Astrocyte (in vitro differentiated cells and primary cell): Measurements from ENCODE around the gene CCDC40. TPM values are rescaled to one million over a fixed set of nuclear protein-coding genes. Genes with fewer than 3 reads are reported as not detected.
A peak's percentile ranks its signal among the peaks of the same experiment; 100 is the strongest.

Experiments used
- DNase-seq: peaks from one replicate; pipeline ENCODE4 v3.0.0-alpha.2; 2010; ENCODE audit warnings: low read depth
- FAIRE-seq: peaks from 2 replicates; lab custom pipeline; 2011; peaks lifted over from hg19 to GRCh38; lab: Jason Lieb, UNC
- H2AFZ ChIP-seq: 2 replicates; pipeline ENCODE4 v1.6.0; 2012; ENCODE audit warnings: low read depth, low read length, inconsistent platforms
- H3K27ac ChIP-seq: 2 replicates; pipeline ENCODE4 v1.5.1; 2011; ENCODE audit warnings: low read depth, low read length, inconsistent platforms
- H3K27me3 ChIP-seq: 2 replicates; pipeline ENCODE4 v1.6.0; 2011; ENCODE audit warnings: low read length, inconsistent platforms; ENCODE audit not compliant: insufficient read depth
- H3K36me3 ChIP-seq: 2 replicates; pipeline ENCODE4 v1.5.1; 2011; ENCODE audit warnings: low read length, inconsistent platforms; ENCODE audit not compliant: insufficient read depth
- H3K4me1 ChIP-seq: 2 replicates; pipeline ENCODE4 v1.5.1; 2011; ENCODE audit warnings: low read length, inconsistent platforms; ENCODE audit not compliant: insufficient read depth
- H3K4me2 ChIP-seq: 2 replicates; pipeline ENCODE4 v1.6.0; 2012; ENCODE audit warnings: low read length, inconsistent platforms
- H3K4me3 ChIP-seq: 2 replicates; pipeline ENCODE4 v1.5.1; 2011; ENCODE audit warnings: low read depth, mild to moderate bottlenecking, low read length, inconsistent platforms; ENCODE audit not compliant: insufficient read depth
- H3K79me2 ChIP-seq: 2 replicates; pipeline ENCODE4 v1.6.0; 2012; ENCODE audit warnings: mild to moderate bottlenecking, low read length, inconsistent platforms; ENCODE audit not compliant: insufficient read depth
- H3K9ac ChIP-seq: 2 replicates; pipeline ENCODE4 v1.6.0; 2012; ENCODE audit warnings: mild to moderate bottlenecking, low read length, inconsistent platforms
- H3K9me3 ChIP-seq: 2 replicates; pipeline ENCODE4 v1.5.1; 2012; ENCODE audit warnings: low read depth, mild to moderate bottlenecking, low read length, inconsistent platforms; ENCODE audit not compliant: insufficient read depth
- H4K20me1 ChIP-seq: 2 replicates; pipeline ENCODE4 v1.6.0; 2012; ENCODE audit warnings: low read length, inconsistent platforms; ENCODE audit not compliant: insufficient read depth
- H3K27ac Mint-ChIP-seq: one replicate; pipeline ENCODE4 v1.8.0; 2021; ENCODE audit warnings: mild to moderate bottlenecking, mixed read lengths; ENCODE audit not compliant: unreplicated experiment
- H3K27me3 Mint-ChIP-seq: one replicate; pipeline ENCODE4 v1.8.0; 2021; ENCODE audit warnings: low read depth, mixed read lengths; ENCODE audit not compliant: unreplicated experiment
- H3K36me3 Mint-ChIP-seq: one replicate; pipeline ENCODE4 v1.8.0; 2021; ENCODE audit warnings: low read depth, mixed read lengths; ENCODE audit not compliant: unreplicated experiment
- H3K4me1 Mint-ChIP-seq: one replicate; pipeline ENCODE4 v1.8.0; 2021; ENCODE audit warnings: low read depth, mixed read lengths; ENCODE audit not compliant: unreplicated experiment
- H3K4me3 Mint-ChIP-seq: one replicate; pipeline ENCODE4 v1.8.0; 2021; ENCODE audit warnings: mild to moderate bottlenecking, moderate library complexity, mixed read lengths; ENCODE audit not compliant: unreplicated experiment
- H3K9me3 Mint-ChIP-seq: one replicate; pipeline ENCODE4 v1.8.0; 2021; ENCODE audit warnings: mild to moderate bottlenecking, mixed read lengths; ENCODE audit not compliant: unreplicated experiment
- EZH2 ChIP-seq: IDR thresholded peaks from 2 replicates; pipeline ENCODE4 v1.6.1; 2012; ENCODE audit warnings: mild to moderate bottlenecking, low read length, inconsistent platforms; ENCODE audit not compliant: insufficient read depth
- total RNA-seq: library from RNA; stranded (reverse); gene quantifications from 2 replicates; pipeline ENCODE4 v1.2.1, GENCODE V29; 2021
- TF ChIP-seq, protein P1 (sequence below): IDR thresholded peaks from 2 replicates; pipeline ENCODE4 v1.5.1; 2011; ENCODE audit warnings: low read depth, mild to moderate bottlenecking, inconsistent platforms, low read length, moderate library complexity; ENCODE audit not compliant: insufficient read depth

The CCDC40 gene
- total RNA-seq, 1 donor from 2014 or later, result 7.0 TPM

DNA sequence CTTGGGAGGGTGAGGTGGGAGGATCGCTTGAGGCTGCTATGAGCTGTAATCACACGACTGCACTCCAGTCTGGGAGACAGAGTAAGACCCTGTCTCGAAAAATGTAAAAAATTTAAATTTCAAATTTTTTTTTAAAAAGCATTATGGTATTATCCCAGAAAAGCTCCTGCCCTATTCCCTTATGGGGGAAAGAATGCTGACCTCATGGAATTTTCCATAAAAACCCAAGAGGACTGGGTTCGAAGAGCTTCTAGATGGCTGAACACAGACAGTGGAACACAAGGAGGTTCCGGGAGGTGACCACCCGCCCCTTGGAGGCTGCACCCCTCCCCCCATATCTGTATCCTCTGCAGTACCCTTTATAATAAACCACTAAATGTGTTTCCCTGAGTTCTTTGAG is 106.5 kb downstream of the CCDC40 start:
- H3K27me3 Mint-ChIP-seq, result no peaks in the 10 kb centered on the region
- Histone ChIP-seq H3K79me2 (peaks cover 54% of the 10 kb centered on the region), H3K4me1 (peaks cover 15% of the 10 kb centered on the region), H3K27ac (no peak overlapping the region), H3K27me3 (no peaks in the 10 kb centered on the region), H3K4me3 (no peak overlapping the region), H3K4me2 (no peak overlapping the region), H3K9me3 (no peaks in the 10 kb centered on the region), H2AFZ (no peak overlapping the region), H3K36me3 (peaks cover 51% of the 10 kb centered on the region), H4K20me1 (peaks cover 67% of the 10 kb centered on the region), H3K9ac (no peak overlapping the region)
- peaks cover 16% of the 10 kb centered on the region for H3K36me3 Mint-ChIP-seq
- FAIRE-seq (no peak), DNase-seq (no peak)
- TF ChIP-seq, protein P1, sequence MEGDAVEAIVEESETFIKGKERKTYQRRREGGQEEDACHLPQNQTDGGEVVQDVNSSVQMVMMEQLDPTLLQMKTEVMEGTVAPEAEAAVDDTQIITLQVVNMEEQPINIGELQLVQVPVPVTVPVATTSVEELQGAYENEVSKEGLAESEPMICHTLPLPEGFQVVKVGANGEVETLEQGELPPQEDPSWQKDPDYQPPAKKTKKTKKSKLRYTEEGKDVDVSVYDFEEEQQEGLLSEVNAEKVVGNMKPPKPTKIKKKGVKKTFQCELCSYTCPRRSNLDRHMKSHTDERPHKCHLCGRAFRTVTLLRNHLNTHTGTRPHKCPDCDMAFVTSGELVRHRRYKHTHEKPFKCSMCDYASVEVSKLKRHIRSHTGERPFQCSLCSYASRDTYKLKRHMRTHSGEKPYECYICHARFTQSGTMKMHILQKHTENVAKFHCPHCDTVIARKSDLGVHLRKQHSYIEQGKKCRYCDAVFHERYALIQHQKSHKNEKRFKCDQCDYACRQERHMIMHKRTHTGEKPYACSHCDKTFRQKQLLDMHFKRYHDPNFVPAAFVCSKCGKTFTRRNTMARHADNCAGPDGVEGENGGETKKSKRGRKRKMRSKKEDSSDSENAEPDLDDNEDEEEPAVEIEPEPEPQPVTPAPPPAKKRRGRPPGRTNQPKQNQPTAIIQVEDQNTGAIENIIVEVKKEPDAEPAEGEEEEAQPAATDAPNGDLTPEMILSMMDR, result no peak
- no peak for TF ChIP-seq EZH2
- H3K4me1 Mint-ChIP-seq, result peaks cover 15% of the 10 kb centered on the region
- H3K9me3 Mint-ChIP-seq, result no peaks in the 10 kb centered on the region
- no peak overlapping the region for H3K27ac Mint-ChIP-seq
- H3K4me3 Mint-ChIP-seq, result no peak overlapping the region

DNA sequence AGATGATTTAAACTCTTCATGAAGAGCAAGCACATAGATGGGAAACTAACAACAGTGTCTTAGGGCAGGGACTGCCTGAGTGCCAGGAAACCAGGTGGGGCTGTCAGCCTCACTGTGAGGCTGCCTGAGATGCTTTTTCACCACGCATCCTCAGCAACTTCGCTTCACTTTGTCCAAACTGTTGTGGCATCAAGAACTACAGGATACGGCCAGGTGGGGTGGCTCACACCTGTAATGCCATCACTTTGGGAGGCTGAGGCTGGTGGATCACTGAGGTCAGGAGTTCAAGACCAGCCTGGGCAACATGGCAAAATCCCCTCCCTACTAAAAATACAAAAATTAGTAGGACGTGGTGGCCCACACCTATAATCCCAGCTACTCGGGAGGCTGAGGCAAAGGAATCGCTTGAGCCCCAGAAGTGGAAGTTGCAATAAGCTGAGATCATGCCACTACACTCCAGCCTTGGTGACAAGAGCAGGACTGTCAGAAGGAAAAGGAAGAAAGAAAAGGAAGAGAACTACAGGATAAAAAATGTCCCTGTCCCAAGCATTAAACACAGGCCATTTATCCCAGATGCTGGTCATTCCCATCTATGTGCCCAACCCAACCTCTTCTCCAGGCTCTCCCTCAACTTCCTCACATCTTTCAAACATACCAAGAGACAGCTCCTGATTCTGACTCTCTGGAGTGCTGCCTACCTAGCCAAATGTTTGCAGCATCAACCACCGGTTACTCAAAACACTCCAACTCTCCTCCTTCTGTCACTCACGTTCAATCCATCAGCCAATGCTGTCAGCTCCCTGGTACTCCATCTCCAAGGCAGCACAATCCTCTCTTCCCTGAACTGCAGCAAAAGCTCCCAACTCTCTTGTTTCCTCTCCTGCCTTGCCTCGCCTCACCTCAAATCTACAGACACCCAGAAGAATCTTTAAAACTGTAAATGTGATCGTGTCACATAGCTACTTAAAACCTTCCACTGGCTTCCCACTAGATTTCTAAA is 108.9 kb downstream of the CCDC40 start:
- Histone ChIP-seq H3K27me3 (no peaks in the 10 kb centered on the region), H3K4me3 (peak overlapping the region; percentile 79), H3K79me2 (peaks cover 59% of the 10 kb centered on the region), H3K9ac (peak overlapping the region; percentile 94), H4K20me1 (peaks cover 51% of the 10 kb centered on the region), H3K9me3 (no peaks in the 10 kb centered on the region), H3K4me1 (peaks cover 15% of the 10 kb centered on the region), H2AFZ (no peak overlapping the region), H3K27ac (peak overlapping the region; percentile 15), H3K4me2 (peak overlapping the region; percentile 99), H3K36me3 (peaks cover 30% of the 10 kb centered on the region)
- H3K27ac Mint-ChIP-seq, result peak overlapping the region; percentile 80
- no peaks in the 10 kb centered on the region for H3K27me3 Mint-ChIP-seq
- TF ChIP-seq EZH2, result no peak
- TF ChIP-seq, protein P1, result no peak
- no peaks in the 10 kb centered on the region for H3K9me3 Mint-ChIP-seq
- peak overlapping the region; percentile 91 for H3K4me3 Mint-ChIP-seq
- H3K36me3 Mint-ChIP-seq, result peaks cover 7% of the 10 kb centered on the region
- FAIRE-seq (no peak), DNase-seq (no peak)
- H3K4me1 Mint-ChIP-seq, result peaks cover 16% of the 10 kb centered on the region
